ENCODE results near the gene TET2. TPM values are rescaled to one million over a fixed set of nuclear protein-coding genes. Genes with fewer than 3 reads are reported as not detected.
A peak's percentile ranks its signal among the peaks of the same experiment; 100 is the strongest.

Gene TET2
- total and polyA plus RNA-seq, 2 of the 4 experiments (the other 2 are of a cell fraction): 5.6 to 25.3 TPM

DNA sequence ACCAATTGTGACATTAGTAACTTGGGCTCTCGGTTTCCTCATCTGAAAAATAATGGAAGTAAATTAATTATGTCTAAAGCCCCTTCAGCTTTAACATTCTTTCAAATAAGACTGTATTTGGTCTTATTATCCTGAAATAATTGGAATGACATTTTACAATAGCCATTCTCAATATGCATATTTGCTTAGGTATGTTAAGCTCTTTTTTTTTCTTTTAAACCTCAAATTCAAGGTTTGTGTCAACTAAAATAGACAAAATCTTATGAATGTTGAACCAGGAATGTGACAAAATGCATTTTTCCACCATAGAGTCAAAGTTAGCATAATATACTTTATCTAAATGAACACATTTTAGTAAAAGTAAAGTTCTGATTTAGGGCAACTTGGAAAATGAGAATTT lies 34.4 kb upstream of the TET2 start:
- H3K4me2 ChIP-seq (ENCODE audit: low read depth, low read length): no peak overlapping the region
- POLR2A ChIA-PET (ENCODE audit: unreplicated experiment): no interaction called here
- no peak overlapping the region for H3K4me3 ChIP-seq (ENCODE audit: insufficient read depth, low read depth, low read length)
- peak; percentile 26 for DNase-seq
- no peak overlapping the region for H4K5ac ChIP-seq (ENCODE audit: low read depth, low read length)
- no peaks in the 10 kb centered on the region for H3K4me1 ChIP-seq (ENCODE audit: control insufficient read depth, insufficient read depth, low read length)
- in situ Hi-C loops (cut with MboI; ENCODE audit: low sequenced_read_pairs): no loop called here
- H2BK5ac ChIP-seq (ENCODE audit: low read depth, low read length, poor library complexity, severe bottlenecking): no peak overlapping the region
- H3K9ac ChIP-seq (ENCODE audit: low read depth, low read length): no peak overlapping the region
- no CpG with 5 or more reads among the region's 1 CpG for WGBS, 2 experiments (ENCODE audit: extremely low coverage in 2 of 2, insufficient read length in 1 of 2)
- H3K14ac ChIP-seq (replicated peaks; ENCODE audit: low read depth, low read length): no peak overlapping the region
- no peak overlapping the region for H3K23ac ChIP-seq (ENCODE audit: low read depth, low read length)
- H3K56ac ChIP-seq (ENCODE audit: extremely low read depth, insufficient read depth, low read length): no peak overlapping the region
- TF ChIP-seq FOS (IDR thresholded peaks at IDR 0.05; ENCODE audit: low read depth, low read length) (no peak), SMC3 (IDR thresholded peaks at IDR 0.05; ENCODE audit: low read depth, low read length) (no peak), NFE2L2 (IDR thresholded peaks at IDR 0.05; ENCODE audit: low read depth, low read length) (no peak), CHD1 (IDR thresholded peaks at IDR 0.05; ENCODE audit: low read depth, low read length) (no peak), CEBPB (IDR thresholded peaks at IDR 0.05; ENCODE audit: low read depth, low read length) (no peak), MXI1 (IDR thresholded peaks at IDR 0.05; ENCODE audit: borderline replicate concordance, low read depth, low read length) (no peak), MAZ (IDR thresholded peaks at IDR 0.05; ENCODE audit: borderline replicate concordance, low read depth, low read length) (no peak), BHLHE40 (IDR thresholded peaks at IDR 0.05; ENCODE audit: low read depth, low read length) (no peak), POLR2A (IDR thresholded peaks at IDR 0.05; ENCODE audit: low read depth, low read length) (no peak), RFX5 (IDR thresholded peaks at IDR 0.05; ENCODE audit: low read depth, low read length) (no peak)
- TF ChIP-seq, protein P1, sequence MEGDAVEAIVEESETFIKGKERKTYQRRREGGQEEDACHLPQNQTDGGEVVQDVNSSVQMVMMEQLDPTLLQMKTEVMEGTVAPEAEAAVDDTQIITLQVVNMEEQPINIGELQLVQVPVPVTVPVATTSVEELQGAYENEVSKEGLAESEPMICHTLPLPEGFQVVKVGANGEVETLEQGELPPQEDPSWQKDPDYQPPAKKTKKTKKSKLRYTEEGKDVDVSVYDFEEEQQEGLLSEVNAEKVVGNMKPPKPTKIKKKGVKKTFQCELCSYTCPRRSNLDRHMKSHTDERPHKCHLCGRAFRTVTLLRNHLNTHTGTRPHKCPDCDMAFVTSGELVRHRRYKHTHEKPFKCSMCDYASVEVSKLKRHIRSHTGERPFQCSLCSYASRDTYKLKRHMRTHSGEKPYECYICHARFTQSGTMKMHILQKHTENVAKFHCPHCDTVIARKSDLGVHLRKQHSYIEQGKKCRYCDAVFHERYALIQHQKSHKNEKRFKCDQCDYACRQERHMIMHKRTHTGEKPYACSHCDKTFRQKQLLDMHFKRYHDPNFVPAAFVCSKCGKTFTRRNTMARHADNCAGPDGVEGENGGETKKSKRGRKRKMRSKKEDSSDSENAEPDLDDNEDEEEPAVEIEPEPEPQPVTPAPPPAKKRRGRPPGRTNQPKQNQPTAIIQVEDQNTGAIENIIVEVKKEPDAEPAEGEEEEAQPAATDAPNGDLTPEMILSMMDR (conservative IDR thresholded peaks at IDR 0.05; ENCODE audit: low read depth, low read length): no peak
- TF ChIP-seq, protein P2, sequence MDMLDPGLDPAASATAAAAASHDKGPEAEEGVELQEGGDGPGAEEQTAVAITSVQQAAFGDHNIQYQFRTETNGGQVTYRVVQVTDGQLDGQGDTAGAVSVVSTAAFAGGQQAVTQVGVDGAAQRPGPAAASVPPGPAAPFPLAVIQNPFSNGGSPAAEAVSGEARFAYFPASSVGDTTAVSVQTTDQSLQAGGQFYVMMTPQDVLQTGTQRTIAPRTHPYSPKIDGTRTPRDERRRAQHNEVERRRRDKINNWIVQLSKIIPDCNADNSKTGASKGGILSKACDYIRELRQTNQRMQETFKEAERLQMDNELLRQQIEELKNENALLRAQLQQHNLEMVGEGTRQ (IDR thresholded peaks at IDR 0.05; ENCODE audit: low read depth, low read length): no peak
- no peak overlapping the region for H2BK15ac ChIP-seq (ENCODE audit: low read depth, low read length)
- no peaks in the 10 kb centered on the region for H3K79me1 ChIP-seq (ENCODE audit: low read depth in 1 of 2, low read length in 2 of 2)
- H4K8ac ChIP-seq (ENCODE audit: low read depth in 2 of 2, low read length in 2 of 2): no peak overlapping the region
- dilution Hi-C loops (cut with HindIII; ENCODE audit: low sequenced_read_pairs, unreplicated experiment): no loop called here
- no peaks in the 10 kb centered on the region for H3K9me1 ChIP-seq (ENCODE audit: insufficient read depth, low read length)
- no peak overlapping the region for H3K4ac ChIP-seq (ENCODE audit: low read depth, low read length)
- H2AK9ac ChIP-seq (replicated peaks; ENCODE audit: low read depth, low read length, poor library complexity): no peak overlapping the region
- H3K18ac ChIP-seq (ENCODE audit: low read depth, low read length): no peak overlapping the region
- H2BK20ac ChIP-seq (ENCODE audit: low read depth, low read length): no peak overlapping the region
- H2AK5ac ChIP-seq (ENCODE audit: low read depth, low read length): no peak overlapping the region
- CTCF ChIA-PET: interaction anchor here (1.0 kb wide), 1 partner anchor 9 kb away, joined by 3 read pairs; no protein-coding TSS in a partner anchor
- no peaks in the 10 kb centered on the region for H4K20me1 ChIP-seq (ENCODE audit: insufficient read depth, low read length)
- H3K9me3 ChIP-seq (ENCODE audit: control insufficient read depth, insufficient read depth, low read length): no peaks in the 10 kb centered on the region
- intact Hi-C loops (cut with micrococcal nuclease): no loop called here
- BruUV-seq (replicated peaks): no TSS peak
- no peak for ATAC-seq (ENCODE audit: low read depth)
- no peaks in the 10 kb centered on the region for H3K36me3 ChIP-seq (ENCODE audit: control insufficient read depth, insufficient read depth, low read length)
- no peak overlapping the region for H2BK120ac ChIP-seq (ENCODE audit: low read depth, low read length)
- no peak overlapping the region for H3K27ac ChIP-seq (ENCODE audit: insufficient read depth, low read length)
- no peak overlapping the region for H4K91ac ChIP-seq (ENCODE audit: insufficient read depth, low read depth, low read length)
- no peak overlapping the region for H2AFZ ChIP-seq (replicated peaks; ENCODE audit: low read length, poor library complexity)
- no peaks in the 10 kb centered on the region; the same call in 1 of the 2 replicates for H3K27me3 ChIP-seq (ENCODE audit: control insufficient read depth, insufficient read depth, low read length)
